CD4-positive, CD25-positive, alpha-beta regulatory T cell (primary cell): ENCODE measurements around the gene SNX20. TPM values are rescaled to one million over a fixed set of nuclear protein-coding genes. Genes with fewer than 3 reads are reported as not detected.

ENCODE experiments used
- ATAC-seq, 2 donors: fragments of 150-1000 bp; cut with Tn5 transposase; one replicate each; pipeline ENCODE4 v1.10.0; 2021; ENCODE audit warnings: low read depth in 2 of 2, moderate number of reproducible peaks in 2 of 2, moderate library complexity in 1 of 2
- DNase-seq, 3 donors: peaks; one replicate each; pipeline versions ENCODE4 v3.0.0 to v3.0.0-alpha.2; 2012 to 2022; ENCODE audit warnings: mixed read lengths in 1 of 3
- H3K27ac ChIP-seq: one replicate; pipeline ENCODE4 v1.7.0; 2013; ENCODE audit warnings: mild to moderate bottlenecking, low read length; ENCODE audit not compliant: insufficient read depth, poor library complexity, severe bottlenecking
- H3K27me3 ChIP-seq: one replicate; pipeline ENCODE4 v1.7.0; 2013; ENCODE audit warnings: low read length; ENCODE audit not compliant: control insufficient read depth, insufficient read depth
- H3K36me3 ChIP-seq: one replicate; pipeline ENCODE4 v1.7.0; 2013; ENCODE audit warnings: mild to moderate bottlenecking, low read length, moderate library complexity; ENCODE audit not compliant: control insufficient read depth, insufficient read depth
- H3K4me1 ChIP-seq: 2 replicates; pipeline ENCODE4 v1.7.0; 2013; ENCODE audit warnings: mild to moderate bottlenecking, low read length; ENCODE audit not compliant: insufficient read depth, control insufficient read depth, poor library complexity, severe bottlenecking
- H3K4me3 ChIP-seq: one replicate; pipeline ENCODE4 v1.7.0; 2013; ENCODE audit warnings: low read depth, mild to moderate bottlenecking, low read length, moderate library complexity
- H3K9me3 ChIP-seq, 2 experiments: 1 replicate in 1 of 2; 2 replicates in 1 of 2; pipeline ENCODE4 v1.7.0; 2013; ENCODE audit warnings: low read length in 2 of 2, mild to moderate bottlenecking in 1 of 2, moderate library complexity in 1 of 2; ENCODE audit not compliant: control insufficient read depth in 2 of 2
- H3K27ac Mint-ChIP-seq, 3 donors: one replicate each; pipeline ENCODE4 v1.8.0; 2020 to 2022; ENCODE audit warnings: mild to moderate bottlenecking in 3 of 3, mixed read lengths in 3 of 3, moderate library complexity in 2 of 3
- H3K27me3 Mint-ChIP-seq: one replicate; pipeline ENCODE4 v1.8.0; 2022; ENCODE audit warnings: mild to moderate bottlenecking, mixed read lengths
- H3K36me3 Mint-ChIP-seq: one replicate; pipeline ENCODE4 v1.8.0; 2020; ENCODE audit warnings: mixed read lengths
- H3K4me1 Mint-ChIP-seq, 4 donors: one replicate each; pipeline ENCODE4 v1.8.0; 2020 to 2022; ENCODE audit warnings: mixed read lengths in 4 of 4, mild to moderate bottlenecking in 1 of 4
- H3K4me3 Mint-ChIP-seq, 4 donors: one replicate each; pipeline ENCODE4 v1.8.0; 2020 to 2022; ENCODE audit warnings: mild to moderate bottlenecking in 4 of 4, mixed read lengths in 4 of 4, moderate library complexity in 3 of 4
- H3K9me3 Mint-ChIP-seq, 7 donors: one replicate each; pipeline ENCODE4 v1.8.0; 2020 to 2022; ENCODE audit warnings: mixed read lengths in 7 of 7, mild to moderate bottlenecking in 3 of 7, moderate library complexity in 2 of 7
- polyA plus RNA-seq, 4 donors: library from polyadenylated mRNA; unstranded; fragments of 300-500 nt; fragmentation: Illumina TruSeq; gene quantifications; one replicate each; pipeline ENCODE4 v1.2.3, GENCODE V29; 2021
- total RNA-seq: library from RNA; stranded (reverse); gene quantifications from one replicate; pipeline ENCODE4 v1.2.3, GENCODE V29; 2022

The SNX20 gene
- total and polyA plus RNA-seq, 5 donors from 2014 or later: 69.2 to 173 (median 130) TPM

DNA sequence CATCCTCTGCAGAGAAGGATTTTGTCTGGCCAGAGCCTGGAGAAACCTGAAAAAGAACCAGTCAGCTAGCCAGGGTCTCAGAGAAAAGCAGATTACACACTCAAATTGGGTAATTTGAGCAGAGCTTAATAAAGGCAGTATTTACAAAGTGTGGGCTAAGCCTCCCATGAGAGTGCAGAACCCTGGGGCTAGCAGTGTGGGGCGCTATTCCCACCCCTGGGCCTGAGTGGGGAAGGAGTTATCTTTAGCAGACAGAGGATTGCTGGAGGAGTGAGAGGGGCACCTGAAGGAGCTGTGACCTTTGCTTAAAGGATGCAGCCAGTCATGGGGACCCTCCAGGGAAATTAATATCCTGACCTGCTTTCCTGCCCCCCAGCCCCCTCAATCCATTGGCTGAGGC, 46.2 kb downstream of the SNX20 start:
- no peak for DNase-seq
- no peaks in the 10 kb centered on the region for H3K9me3 ChIP-seq
- Mint-ChIP-seq H3K9me3 (no peaks in the 10 kb centered on the region), H3K27me3 (no peaks in the 10 kb centered on the region), H3K4me3 (no peak overlapping the region), H3K4me1 (peaks cover 0 to 7% (median 2%) of the 10 kb centered on the region in 4 donors), H3K27ac (peak overlapping the region in 1 of 3 donors; percentile 51), H3K36me3 (peaks cover 14% of the 10 kb centered on the region)
- no peaks in the 10 kb centered on the region for H3K36me3 ChIP-seq
- ATAC-seq: no peak
- no peak overlapping the region for H3K4me3 ChIP-seq
- H3K4me1 ChIP-seq: no peaks in the 10 kb centered on the region
- H3K27me3 ChIP-seq: no peaks in the 10 kb centered on the region
- no peak overlapping the region for H3K27ac ChIP-seq

- H3K27me3 Mint-ChIP-seq: no peaks in the 10 kb centered on the region
- H3K4me3 ChIP-seq: no peak overlapping the region
- H3K27me3 ChIP-seq: no peaks in the 10 kb centered on the region
- ATAC-seq (no peak), DNase-seq (no peak)
- H3K4me3 Mint-ChIP-seq: no peak overlapping the region
- H3K36me3 Mint-ChIP-seq: peaks cover 14% of the 10 kb centered on the region
- H3K27ac ChIP-seq: no peak overlapping the region
- H3K27ac Mint-ChIP-seq: no peak overlapping the region
- H3K36me3 ChIP-seq: no peaks in the 10 kb centered on the region
- no peaks in the 10 kb centered on the region for H3K4me1 ChIP-seq
- H3K9me3 ChIP-seq: no peaks in the 10 kb centered on the region
- H3K9me3 Mint-ChIP-seq: no peaks in the 10 kb centered on the region
- peaks cover 0 to 8% (median 2%) of the 10 kb centered on the region in 4 donors for H3K4me1 Mint-ChIP-seq
Measured at GRCh38 chr16:50634090-50634489, 47.0 kb downstream of the SNX20 start.

GRCh38 chr16:50632927-50633800, 47.9 kb downstream of the SNX20 start:
- Mint-ChIP-seq H3K4me1 (peaks cover 0 to 8% (median 2%) of the 10 kb centered on the region in 4 donors), H3K9me3 (no peaks in the 10 kb centered on the region), H3K36me3 (peaks cover 14% of the 10 kb centered on the region), H3K4me3 (no peak overlapping the region), H3K27me3 (no peaks in the 10 kb centered on the region), H3K27ac (no peak overlapping the region)
- no peaks in the 10 kb centered on the region for H3K36me3 ChIP-seq
- H3K27ac ChIP-seq: no peak overlapping the region
- no peaks in the 10 kb centered on the region for H3K4me1 ChIP-seq
- no peaks in the 10 kb centered on the region for H3K9me3 ChIP-seq
- no peak for ATAC-seq
- H3K4me3 ChIP-seq: no peak overlapping the region
- no peak for DNase-seq
- no peaks in the 10 kb centered on the region for H3K27me3 ChIP-seq

DNA sequence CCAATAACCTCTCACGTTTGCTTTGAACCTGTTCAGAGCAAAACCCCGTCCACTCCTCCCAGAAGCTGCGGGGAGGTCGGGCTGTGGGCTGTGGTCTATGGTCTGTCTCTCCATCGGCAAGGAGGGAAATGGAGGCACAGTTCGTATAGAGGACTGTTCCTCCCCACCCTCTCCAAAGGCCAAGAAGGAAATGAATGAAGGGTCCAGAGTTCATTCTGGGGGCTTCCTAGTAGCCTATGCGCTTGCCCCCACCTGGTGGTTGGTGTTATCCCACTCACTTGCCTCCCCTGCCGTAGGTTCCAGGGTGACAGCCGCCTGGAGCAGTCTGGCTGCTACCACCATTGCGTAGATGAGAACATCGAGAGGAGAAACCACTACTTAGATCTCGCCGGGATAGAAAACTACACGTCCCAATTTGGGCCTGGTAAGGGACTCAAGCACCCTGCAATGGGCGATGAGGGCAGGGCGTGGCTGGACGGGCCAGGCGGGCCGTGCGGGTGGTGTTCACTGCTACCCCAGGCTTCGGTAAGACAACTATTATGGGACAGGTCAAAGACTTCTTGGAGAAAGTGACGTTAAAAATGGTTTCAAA, 49.0 kb downstream of the SNX20 start:
- Histone ChIP-seq H3K9me3 (no peaks in the 10 kb centered on the region), H3K4me1 (peaks cover 8% of the 10 kb centered on the region), H3K27me3 (no peaks in the 10 kb centered on the region), H3K27ac (no peak overlapping the region), H3K4me3 (no peak overlapping the region), H3K36me3 (no peaks in the 10 kb centered on the region)
- peaks cover 0 to 15% (median 9%) of the 10 kb centered on the region in 4 donors for H3K4me1 Mint-ChIP-seq
- H3K4me3 Mint-ChIP-seq: no peak overlapping the region
- DNase-seq: no peak
- H3K9me3 Mint-ChIP-seq: no peaks in the 10 kb centered on the region
- no peak overlapping the region for H3K27ac Mint-ChIP-seq
- H3K36me3 Mint-ChIP-seq: peaks cover 14% of the 10 kb centered on the region
- no peak for ATAC-seq
- H3K27me3 Mint-ChIP-seq: no peaks in the 10 kb centered on the region

- H3K27me3 ChIP-seq: no peaks in the 10 kb centered on the region
- Mint-ChIP-seq H3K9me3 (no peaks in the 10 kb centered on the region), H3K4me3 (no peak overlapping the region), H3K4me1 (peaks cover 0 to 21% (median 13%) of the 10 kb centered on the region in 4 donors), H3K27me3 (no peaks in the 10 kb centered on the region), H3K27ac (no peak overlapping the region), H3K36me3 (peaks cover 11% of the 10 kb centered on the region)
- no peaks in the 10 kb centered on the region for H3K36me3 ChIP-seq
- H3K4me1 ChIP-seq: peaks cover 11% of the 10 kb centered on the region
- no peak overlapping the region for H3K4me3 ChIP-seq
- ATAC-seq (no peak), DNase-seq (no peak)
- H3K27ac ChIP-seq: no peak overlapping the region
- H3K9me3 ChIP-seq: no peaks in the 10 kb centered on the region
Measured at GRCh38 chr16:50631249-50631984, 49.7 kb downstream of the SNX20 start.

DNA sequence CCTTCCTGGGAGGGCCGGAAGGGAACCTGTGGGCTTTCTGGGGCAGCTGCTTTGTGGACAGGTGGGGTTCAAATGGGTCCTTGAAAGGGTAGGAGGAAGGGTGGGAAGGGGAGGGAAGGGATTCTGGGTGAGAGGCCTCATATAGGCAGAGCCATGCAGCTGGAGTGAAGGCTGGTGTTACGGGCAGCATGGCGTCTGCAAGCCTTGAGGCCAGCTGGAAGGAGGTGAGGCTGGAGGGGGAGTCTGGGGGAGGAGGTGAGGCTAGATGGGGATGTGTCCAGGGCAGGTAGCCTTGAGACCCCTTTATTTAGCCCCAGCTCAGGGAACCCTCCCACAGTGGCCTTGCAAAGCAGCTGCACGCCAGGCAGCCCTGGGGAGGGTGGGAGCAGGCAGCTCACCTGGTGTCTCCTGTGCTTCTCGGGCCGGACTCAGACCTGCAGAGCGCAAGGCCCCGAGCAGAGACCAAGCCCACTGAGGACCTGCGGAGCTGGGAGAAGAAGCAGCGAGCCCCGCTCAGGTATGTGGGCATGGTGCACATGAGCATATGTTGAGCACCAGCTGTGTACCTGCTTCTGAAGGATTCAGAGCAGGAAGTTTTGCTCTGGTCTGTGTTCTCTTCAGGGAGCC, 50.6 kb downstream of the SNX20 start:
- Mint-ChIP-seq H3K4me3 (peak overlapping the region in 1 of 4 donors; percentile 64), H3K9me3 (no peaks in the 10 kb centered on the region), H3K4me1 (peaks cover 0 to 21% (median 16%) of the 10 kb centered on the region in 4 donors), H3K27ac (no peak overlapping the region), H3K27me3 (no peaks in the 10 kb centered on the region), H3K36me3 (peaks cover 11% of the 10 kb centered on the region)
- Histone ChIP-seq H3K4me3 (no peak overlapping the region), H3K4me1 (peaks cover 11% of the 10 kb centered on the region), H3K27ac (no peak overlapping the region), H3K27me3 (no peaks in the 10 kb centered on the region), H3K9me3 (no peaks in the 10 kb centered on the region), H3K36me3 (no peaks in the 10 kb centered on the region)
- DNase-seq (no peak), ATAC-seq (no peak)

- H3K27ac ChIP-seq: no peak overlapping the region
- Mint-ChIP-seq H3K27me3 (no peaks in the 10 kb centered on the region), H3K4me1 (peaks cover 0 to 25% (median 16%) of the 10 kb centered on the region in 4 donors), H3K36me3 (peaks cover 9% of the 10 kb centered on the region), H3K9me3 (no peaks in the 10 kb centered on the region), H3K27ac (no peak overlapping the region), H3K4me3 (no peak overlapping the region)
- DNase-seq (no peak), ATAC-seq (no peak)
- H3K27me3 ChIP-seq: no peaks in the 10 kb centered on the region
- H3K36me3 ChIP-seq: no peaks in the 10 kb centered on the region
- no peaks in the 10 kb centered on the region for H3K9me3 ChIP-seq
- no peak overlapping the region for H3K4me3 ChIP-seq
- peaks cover 11% of the 10 kb centered on the region for H3K4me1 ChIP-seq
Measured at GRCh38 chr16:50629334-50629733, 51.8 kb downstream of the SNX20 start.
